Measurements from ENCODE around the gene PPP1R3E.

PPP1R3E gene

GRCh38 chr14:23301288-23301968 lies 1.2 kb downstream of the PPP1R3E start:
- WGBS (ENCODE audit: extremely low coverage, insufficient coverage, insufficient read length), result no CpG with 5 or more reads among the region's 87 CpGs
- Histone ChIP-seq H4K12ac (ENCODE audit: low read depth, low read length) (peak overlapping the region; percentile 90), H3K18ac (ENCODE audit: low read length) (peak overlapping the region; percentile 83), H3K36me3 (ENCODE audit: control insufficient read depth in 1 of 2, insufficient read depth in 2 of 2, low read length in 2 of 2) (peaks cover 0 to 2% of the 10 kb centered on the region in 2 experiments), H3K4me2 (ENCODE audit: low read length) (peak overlapping the region; percentile 86), H3K4ac (ENCODE audit: low read depth, low read length) (peak overlapping the region; percentile 56), H3K79me2 (ENCODE audit: control insufficient read depth, insufficient read depth, low read length, poor library complexity) (peaks cover 11% of the 10 kb centered on the region), H3K9ac (ENCODE audit: low read length) (peak overlapping the region; percentile 93), H3K9me3 (ENCODE audit: insufficient read depth, low read depth, low read length) (no peaks in the 10 kb centered on the region), H3K79me1 (ENCODE audit: low read length) (peaks cover 17% of the 10 kb centered on the region), H2AK5ac (ENCODE audit: low read length) (no peak overlapping the region), H3K14ac (ENCODE audit: low read length) (peak overlapping the region; percentile 95), H2BK12ac (ENCODE audit: low read length) (no peak overlapping the region), H2BK120ac (ENCODE audit: insufficient read depth, low read length, poor library complexity) (peak overlapping the region; percentile 68), H3K27me3 (ENCODE audit: insufficient read depth, low read length) (no peaks in the 10 kb centered on the region), H4K8ac (ENCODE audit: low read depth, low read length) (peak overlapping the region; percentile 95), H2BK5ac (ENCODE audit: low read depth, low read length, poor library complexity) (peak overlapping the region; percentile 97), H3K27ac (ENCODE audit: low read depth, low read length) (peak overlapping the region; percentile 100), H3K4me1 (ENCODE audit: control insufficient read depth in 1 of 2, insufficient read depth in 2 of 2, low read length in 2 of 2) (peaks cover 0 to 8% of the 10 kb centered on the region in 2 experiments), H3K4me3 (ENCODE audit: low read depth, low read length) (peak overlapping the region; percentile 84), H2AFZ (ENCODE audit: insufficient read depth, low read length, poor library complexity) (peak overlapping the region; percentile 95), H3K23ac (ENCODE audit: low read length) (no peak overlapping the region), H4K91ac (ENCODE audit: low read depth, low read length) (peak overlapping the region; percentile 95)
- peak; percentile 99 for DNase-seq

DNA sequence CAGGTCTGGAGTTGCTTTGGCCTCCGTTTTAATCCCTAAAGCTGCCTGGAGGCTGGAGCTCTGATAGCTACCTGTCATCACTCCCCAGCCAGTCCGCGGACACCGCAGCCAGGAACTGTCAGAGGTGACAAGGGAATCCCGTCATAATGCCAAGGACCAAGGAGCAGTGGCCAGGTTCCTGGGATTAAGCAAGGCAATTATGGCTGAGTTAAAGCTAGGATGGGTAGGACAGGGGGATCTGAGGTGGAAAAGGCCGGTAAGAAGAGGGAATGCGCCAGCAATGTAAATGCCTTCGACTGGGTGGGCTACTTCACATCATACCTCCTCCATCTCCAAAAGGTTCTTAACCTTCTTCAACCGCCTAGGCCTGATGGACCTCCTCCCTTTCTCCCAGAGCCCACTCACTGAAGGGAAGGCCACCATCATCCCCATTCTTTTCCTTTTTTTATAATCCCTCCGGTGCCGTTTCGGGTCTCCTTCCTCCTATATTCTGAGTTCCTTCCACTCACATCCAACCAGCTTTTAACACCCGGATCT lies 1.9 kb downstream of the PPP1R3E start:
- H3K4me3 ChIP-seq (ENCODE audit: low read depth, low read length), result peak overlapping the region; percentile 39
- no CpG with 5 or more reads among the region's 13 CpGs for WGBS (ENCODE audit: extremely low coverage, insufficient coverage, insufficient read length)
- H3K4me2 ChIP-seq (ENCODE audit: low read length), result peak overlapping the region; percentile 61
- H2BK5ac ChIP-seq (ENCODE audit: low read depth, low read length, poor library complexity), result peak overlapping the region; percentile 50
- H3K27ac ChIP-seq (ENCODE audit: low read depth, low read length), result peak overlapping the region; percentile 35
- H3K79me2 ChIP-seq (ENCODE audit: control insufficient read depth, insufficient read depth, low read length, poor library complexity), result peaks cover 9% of the 10 kb centered on the region
- peaks cover 14% of the 10 kb centered on the region for H3K79me1 ChIP-seq (ENCODE audit: low read length)
- H3K23ac ChIP-seq (ENCODE audit: low read length), result no peak overlapping the region
- H4K91ac ChIP-seq (ENCODE audit: low read depth, low read length), result peak overlapping the region; percentile 65
- peak overlapping the region; percentile 74 for H3K18ac ChIP-seq (ENCODE audit: low read length)
- H3K36me3 ChIP-seq (ENCODE audit: control insufficient read depth in 1 of 2, insufficient read depth in 2 of 2, low read length in 2 of 2), result peaks cover 0 to 2% of the 10 kb centered on the region in 2 experiments
- H2BK12ac ChIP-seq (ENCODE audit: low read length), result peak overlapping the region; percentile 67
- H3K4ac ChIP-seq (ENCODE audit: low read depth, low read length), result peak overlapping the region; percentile 40
- H3K9ac ChIP-seq (ENCODE audit: low read length), result peak overlapping the region; percentile 59
- peak overlapping the region; percentile 32 for H2AFZ ChIP-seq (ENCODE audit: insufficient read depth, low read length, poor library complexity)
- peak overlapping the region; percentile 67 for H3K14ac ChIP-seq (ENCODE audit: low read length)
- H2AK5ac ChIP-seq (ENCODE audit: low read length), result peak overlapping the region; percentile 67
- peak; percentile 38 to 47 for DNase-seq
- H3K9me3 ChIP-seq (ENCODE audit: insufficient read depth, low read depth, low read length), result no peaks in the 10 kb centered on the region
- peak overlapping the region; percentile 83 for H4K12ac ChIP-seq (ENCODE audit: low read depth, low read length)
- H2BK120ac ChIP-seq (ENCODE audit: insufficient read depth, low read length, poor library complexity), result peak overlapping the region; percentile 28
- peaks cover 0 to 8% of the 10 kb centered on the region in 2 experiments for H3K4me1 ChIP-seq (ENCODE audit: control insufficient read depth in 1 of 2, insufficient read depth in 2 of 2, low read length in 2 of 2)
- peak overlapping the region; percentile 80 for H4K8ac ChIP-seq (ENCODE audit: low read depth, low read length)
- H3K27me3 ChIP-seq (ENCODE audit: insufficient read depth, low read length), result no peaks in the 10 kb centered on the region

DNA sequence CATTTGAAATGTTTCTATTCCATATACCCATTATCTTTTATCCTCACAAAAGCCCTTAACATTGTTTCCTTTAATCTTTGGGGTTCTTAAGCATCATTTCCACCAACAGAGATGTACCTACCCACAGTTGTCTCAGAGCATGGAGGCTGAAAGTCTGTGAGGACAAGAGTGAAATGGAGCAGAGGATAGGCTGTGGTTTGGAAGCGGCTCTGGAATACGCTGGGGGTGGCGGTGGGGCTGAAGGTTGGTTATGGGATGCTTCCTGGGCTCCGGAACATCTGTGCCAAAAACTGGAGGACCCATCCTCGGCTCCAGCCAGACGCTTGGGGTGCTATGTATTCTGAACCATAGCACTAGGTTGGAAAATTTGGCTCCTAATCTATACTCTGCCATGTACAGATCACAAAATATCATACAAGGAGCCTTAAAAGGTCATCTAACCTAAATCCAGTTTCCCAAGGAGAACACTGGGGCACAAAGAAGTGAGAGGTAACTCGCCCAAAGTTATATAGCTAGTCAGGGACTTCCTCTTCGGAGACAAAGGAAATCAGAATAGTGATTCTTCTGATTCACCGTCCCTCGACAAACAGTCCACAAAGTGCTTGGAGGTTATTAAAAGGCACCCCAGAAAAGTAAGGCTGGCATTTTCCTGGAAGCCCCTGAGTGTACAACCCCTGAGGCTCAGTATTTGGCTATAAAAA lies 2.5 kb downstream of the PPP1R3E start:
- Histone ChIP-seq H3K4ac (ENCODE audit: low read depth, low read length) (no peak overlapping the region), H3K18ac (ENCODE audit: low read length) (no peak overlapping the region), H3K14ac (ENCODE audit: low read length) (no peak overlapping the region), H2AFZ (ENCODE audit: insufficient read depth, low read length, poor library complexity) (no peak overlapping the region), H4K91ac (ENCODE audit: low read depth, low read length) (peak overlapping the region; percentile 65), H2AK5ac (ENCODE audit: low read length) (peak overlapping the region; percentile 26), H3K9me3 (ENCODE audit: insufficient read depth, low read depth, low read length) (no peaks in the 10 kb centered on the region), H3K4me3 (ENCODE audit: low read depth, low read length) (peak overlapping the region; percentile 39), H3K79me2 (ENCODE audit: control insufficient read depth, insufficient read depth, low read length, poor library complexity) (peaks cover 9% of the 10 kb centered on the region), H4K8ac (ENCODE audit: low read depth, low read length) (peak overlapping the region; percentile 80), H3K27me3 (ENCODE audit: insufficient read depth, low read length) (no peaks in the 10 kb centered on the region), H2BK120ac (ENCODE audit: insufficient read depth, low read length, poor library complexity) (no peak overlapping the region), H3K79me1 (ENCODE audit: low read length) (peaks cover 14% of the 10 kb centered on the region), H4K12ac (ENCODE audit: low read depth, low read length) (peak overlapping the region; percentile 83), H3K4me2 (ENCODE audit: low read length) (peak overlapping the region; percentile 61), H3K23ac (ENCODE audit: low read length) (no peak overlapping the region), H3K9ac (ENCODE audit: low read length) (peak overlapping the region; percentile 59), H3K4me1 (ENCODE audit: control insufficient read depth in 1 of 2, insufficient read depth in 2 of 2, low read length in 2 of 2) (peaks cover under 1 to 9% of the 10 kb centered on the region in 2 experiments), H3K36me3 (ENCODE audit: control insufficient read depth in 1 of 2, insufficient read depth in 2 of 2, low read length in 2 of 2) (peaks cover 0 to 2% of the 10 kb centered on the region in 2 experiments), H2BK5ac (ENCODE audit: low read depth, low read length, poor library complexity) (no peak overlapping the region), H3K27ac (ENCODE audit: low read depth, low read length) (no peak overlapping the region), H2BK12ac (ENCODE audit: low read length) (no peak overlapping the region)
- WGBS (ENCODE audit: extremely low coverage, insufficient coverage, insufficient read length), result no CpG with 5 or more reads among the region's 10 CpGs
- DNase-seq, result no peak

DNA sequence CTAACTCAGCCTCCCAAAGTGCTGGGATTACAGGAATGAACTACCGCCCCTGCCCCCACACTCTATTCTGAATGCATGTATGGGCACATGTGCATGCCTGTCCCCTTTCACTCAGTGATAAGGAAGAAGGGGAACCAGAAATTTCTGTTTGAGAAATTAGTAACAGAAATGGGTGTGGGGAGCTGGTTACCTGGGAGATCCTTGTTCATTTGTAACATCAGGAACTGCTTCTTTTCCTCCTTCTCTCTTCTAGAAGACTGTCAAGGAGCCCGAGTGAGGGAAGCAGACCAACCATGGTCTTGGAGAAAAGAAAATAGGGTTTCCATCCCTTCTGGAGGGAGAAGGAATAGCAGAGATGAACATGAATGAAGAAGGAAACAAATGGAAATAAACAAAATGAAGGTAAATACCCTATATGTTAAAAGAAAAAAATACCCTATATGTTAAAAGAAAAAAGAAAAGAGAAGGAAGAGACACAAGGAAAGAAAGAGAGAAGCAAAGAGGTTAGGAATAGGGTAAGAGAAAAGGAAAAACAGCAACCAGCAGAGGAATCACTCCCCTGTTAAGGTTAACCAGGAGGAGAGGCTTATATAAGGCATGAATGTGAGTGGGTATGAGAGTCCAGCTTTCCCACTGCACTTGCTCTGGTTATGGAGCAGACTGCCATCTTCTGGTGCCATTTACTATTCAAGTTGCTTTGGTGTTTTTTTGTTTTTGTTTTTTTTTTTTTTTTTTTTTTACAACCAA lies 3.3 kb downstream of the PPP1R3E start:
- Histone ChIP-seq H2AFZ (ENCODE audit: insufficient read depth, low read length, poor library complexity) (no peak overlapping the region), H3K4me3 (ENCODE audit: low read depth, low read length) (no peak overlapping the region), H3K9me3 (ENCODE audit: insufficient read depth, low read depth, low read length) (no peaks in the 10 kb centered on the region), H3K4ac (ENCODE audit: low read depth, low read length) (no peak overlapping the region), H2AK5ac (ENCODE audit: low read length) (no peak overlapping the region), H3K23ac (ENCODE audit: low read length) (no peak overlapping the region), H4K8ac (ENCODE audit: low read depth, low read length) (no peak overlapping the region), H3K4me2 (ENCODE audit: low read length) (no peak overlapping the region), H4K91ac (ENCODE audit: low read depth, low read length) (no peak overlapping the region), H2BK120ac (ENCODE audit: insufficient read depth, low read length, poor library complexity) (no peak overlapping the region), H2BK12ac (ENCODE audit: low read length) (no peak overlapping the region), H3K79me2 (ENCODE audit: control insufficient read depth, insufficient read depth, low read length, poor library complexity) (peaks cover 9% of the 10 kb centered on the region), H3K4me1 (ENCODE audit: control insufficient read depth in 1 of 2, insufficient read depth in 2 of 2, low read length in 2 of 2) (peaks cover 2 to 12% of the 10 kb centered on the region in 2 experiments), H3K27ac (ENCODE audit: low read depth, low read length) (no peak overlapping the region), H3K36me3 (ENCODE audit: control insufficient read depth in 1 of 2, insufficient read depth in 2 of 2, low read length in 2 of 2) (peaks cover 0 to 2% of the 10 kb centered on the region in 2 experiments), H3K79me1 (ENCODE audit: low read length) (peaks cover 14% of the 10 kb centered on the region), H2BK5ac (ENCODE audit: low read depth, low read length, poor library complexity) (no peak overlapping the region), H3K9ac (ENCODE audit: low read length) (no peak overlapping the region), H3K18ac (ENCODE audit: low read length) (no peak overlapping the region), H3K14ac (ENCODE audit: low read length) (no peak overlapping the region), H3K27me3 (ENCODE audit: insufficient read depth, low read length) (no peaks in the 10 kb centered on the region), H4K12ac (ENCODE audit: low read depth, low read length) (no peak overlapping the region)
- DNase-seq, result peak in 1 of 2 donors; percentile 29
- WGBS (ENCODE audit: extremely low coverage, insufficient coverage, insufficient read length), result no CpG with 5 or more reads among the region's 2 CpGs
